PC-9 (cell line): ENCODE data around the gene NAB2.

Experiments used
- EZH2 ChIP-seq: fragments of 200-600 bp; sonication (generic); IDR thresholded peaks from 2 replicates; pipeline ENCODE4 v1.8.0; 2017; ENCODE audit warnings: antibody characterized with exemption, low read depth
- TF ChIP-seq, protein P1 (sequence below): fragments of 200-600 bp; sonication (generic); conservative IDR thresholded peaks from 2 replicates; pipeline ENCODE4 v1.6.1; 2017; ENCODE audit warnings: mixed run types, antibody characterized with exemption, mild to moderate bottlenecking, moderate library complexity

DNA sequence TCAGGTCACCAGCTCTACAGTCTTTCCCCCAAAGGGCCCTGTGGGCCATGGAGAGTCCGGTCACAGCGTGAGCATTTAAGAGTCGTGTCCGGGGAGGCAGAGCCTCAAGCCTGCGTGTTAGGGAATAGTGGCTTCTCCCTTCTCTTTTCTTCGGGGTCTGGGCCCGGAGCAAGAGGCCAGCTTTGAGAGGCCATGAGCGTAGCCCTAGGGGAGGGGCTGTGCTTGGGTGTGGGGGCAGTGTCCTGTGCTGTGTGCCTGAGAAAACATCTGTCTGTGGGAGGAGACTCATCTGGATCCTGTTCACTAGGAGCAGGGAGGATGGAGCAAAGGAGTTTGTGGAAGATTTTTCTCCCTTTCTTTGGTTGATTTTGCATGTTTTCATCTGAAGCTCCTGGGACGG is 53.2 kb downstream of the NAB2 start:
- TF ChIP-seq, protein P1, sequence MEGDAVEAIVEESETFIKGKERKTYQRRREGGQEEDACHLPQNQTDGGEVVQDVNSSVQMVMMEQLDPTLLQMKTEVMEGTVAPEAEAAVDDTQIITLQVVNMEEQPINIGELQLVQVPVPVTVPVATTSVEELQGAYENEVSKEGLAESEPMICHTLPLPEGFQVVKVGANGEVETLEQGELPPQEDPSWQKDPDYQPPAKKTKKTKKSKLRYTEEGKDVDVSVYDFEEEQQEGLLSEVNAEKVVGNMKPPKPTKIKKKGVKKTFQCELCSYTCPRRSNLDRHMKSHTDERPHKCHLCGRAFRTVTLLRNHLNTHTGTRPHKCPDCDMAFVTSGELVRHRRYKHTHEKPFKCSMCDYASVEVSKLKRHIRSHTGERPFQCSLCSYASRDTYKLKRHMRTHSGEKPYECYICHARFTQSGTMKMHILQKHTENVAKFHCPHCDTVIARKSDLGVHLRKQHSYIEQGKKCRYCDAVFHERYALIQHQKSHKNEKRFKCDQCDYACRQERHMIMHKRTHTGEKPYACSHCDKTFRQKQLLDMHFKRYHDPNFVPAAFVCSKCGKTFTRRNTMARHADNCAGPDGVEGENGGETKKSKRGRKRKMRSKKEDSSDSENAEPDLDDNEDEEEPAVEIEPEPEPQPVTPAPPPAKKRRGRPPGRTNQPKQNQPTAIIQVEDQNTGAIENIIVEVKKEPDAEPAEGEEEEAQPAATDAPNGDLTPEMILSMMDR = no peak
- TF ChIP-seq EZH2 = no peak
